Spleen (tissue), 7 donors: ENCODE results near the gene MSX1.

ENCODE experiments used
- POLR2A ChIP-seq, 3 donors: fragments of 450-650 bp; IDR thresholded peaks; one replicate each; pipeline ENCODE4 v1.5.1; 2017; ENCODE audit warnings: antibody characterized with exemption in 3 of 3, mild to moderate bottlenecking in 1 of 3
- POLR2AphosphoS5 ChIP-seq, 3 donors: sonication (generic); formaldehyde crosslinking; IDR thresholded peaks; one replicate each; pipeline ENCODE4 v1.5.1; 2017; ENCODE audit warnings: antibody characterized with exemption in 3 of 3
- TF ChIP-seq, protein P1 (sequence below), 11 experiments: fragments of 200-600 bp in 7 of 11; fragments of 450-650 bp in 4 of 11; sonication (generic) in 4 of 11; IDR thresholded peaks in 8 of 11; conservative IDR thresholded peaks in 3 of 11; 1 replicate in 7 of 11; 2 replicates in 4 of 11; pipeline versions ENCODE4 v1.4.0 to v1.8.0; 2016 to 2021; ENCODE audit warnings: antibody characterized with exemption in 11 of 11, inconsistent platforms in 4 of 11, mild to moderate bottlenecking in 1 of 11
- donor health status: DM: no; HTN: no; CAD: no; lungs with moderate emphysema.
- donor health status: DM: no; HTN: no; CAD: no.
- donor health status: DM: no; HTN: no; CAD: no.

- TF ChIP-seq, protein P1, sequence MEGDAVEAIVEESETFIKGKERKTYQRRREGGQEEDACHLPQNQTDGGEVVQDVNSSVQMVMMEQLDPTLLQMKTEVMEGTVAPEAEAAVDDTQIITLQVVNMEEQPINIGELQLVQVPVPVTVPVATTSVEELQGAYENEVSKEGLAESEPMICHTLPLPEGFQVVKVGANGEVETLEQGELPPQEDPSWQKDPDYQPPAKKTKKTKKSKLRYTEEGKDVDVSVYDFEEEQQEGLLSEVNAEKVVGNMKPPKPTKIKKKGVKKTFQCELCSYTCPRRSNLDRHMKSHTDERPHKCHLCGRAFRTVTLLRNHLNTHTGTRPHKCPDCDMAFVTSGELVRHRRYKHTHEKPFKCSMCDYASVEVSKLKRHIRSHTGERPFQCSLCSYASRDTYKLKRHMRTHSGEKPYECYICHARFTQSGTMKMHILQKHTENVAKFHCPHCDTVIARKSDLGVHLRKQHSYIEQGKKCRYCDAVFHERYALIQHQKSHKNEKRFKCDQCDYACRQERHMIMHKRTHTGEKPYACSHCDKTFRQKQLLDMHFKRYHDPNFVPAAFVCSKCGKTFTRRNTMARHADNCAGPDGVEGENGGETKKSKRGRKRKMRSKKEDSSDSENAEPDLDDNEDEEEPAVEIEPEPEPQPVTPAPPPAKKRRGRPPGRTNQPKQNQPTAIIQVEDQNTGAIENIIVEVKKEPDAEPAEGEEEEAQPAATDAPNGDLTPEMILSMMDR (IDR thresholded peaks at IDR 0.05 in 8 of 11, conservative IDR thresholded peaks at IDR 0.05 in 3 of 11), result no peak
- no peak for TF ChIP-seq POLR2AphosphoS5 (IDR thresholded peaks at IDR 0.05)
- TF ChIP-seq POLR2A (IDR thresholded peaks at IDR 0.05), result no peak
These were observed 52.7 kb downstream of the MSX1 start for GRCh38 chr4:4912155-4912554.
